GM21786 (cell line): ENCODE results near the gene MRPS12.

Experiments
- ATAC-seq: cut with Tn5 transposase; IDR thresholded peaks from one replicate; pipeline ENCODE4 v1.9.1; 2021; ENCODE audit not compliant: unreplicated experiment

Gene MRPS12

DNA sequence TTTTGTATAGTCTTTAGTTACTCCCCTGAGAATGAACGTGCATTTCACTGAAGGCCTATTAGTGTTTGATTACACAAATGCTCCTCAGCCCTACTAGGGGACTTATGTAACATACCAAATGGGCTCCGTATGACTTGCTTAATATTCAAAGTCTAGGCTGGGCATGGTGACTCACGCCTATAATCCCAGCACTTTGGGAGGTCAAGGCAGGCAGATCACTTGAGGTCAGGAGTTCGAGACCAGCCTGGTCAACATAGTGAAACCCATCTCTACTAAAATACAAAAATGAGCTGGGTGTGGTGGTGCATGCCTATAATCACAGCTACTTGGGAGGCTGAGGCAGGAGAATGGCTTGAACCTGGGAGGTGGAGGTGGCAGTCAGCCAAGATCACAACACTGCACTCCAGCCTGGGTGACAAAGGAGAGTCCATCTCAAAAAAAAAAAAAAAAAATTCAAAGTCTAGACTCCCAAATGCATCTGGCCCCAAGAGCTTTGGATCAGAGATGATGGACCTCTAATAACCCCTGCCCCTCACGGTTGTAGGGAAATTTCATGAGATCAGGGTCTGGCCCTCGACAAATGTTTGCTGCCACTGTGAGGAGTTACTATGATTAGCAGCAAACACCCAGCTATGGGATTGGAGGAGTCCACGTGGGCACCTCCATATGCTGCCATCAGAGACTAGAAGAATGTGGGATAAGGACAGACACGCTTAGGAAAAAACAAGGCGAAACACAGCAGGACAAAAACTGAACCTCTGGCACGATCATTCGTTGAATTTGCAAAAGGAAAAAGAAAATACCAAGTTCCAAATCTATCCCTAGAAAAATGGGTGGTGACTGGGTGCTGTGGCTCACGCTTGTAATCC lies 40.2 kb downstream of the MRPS12 start:
- no peak for ATAC-seq

DNA sequence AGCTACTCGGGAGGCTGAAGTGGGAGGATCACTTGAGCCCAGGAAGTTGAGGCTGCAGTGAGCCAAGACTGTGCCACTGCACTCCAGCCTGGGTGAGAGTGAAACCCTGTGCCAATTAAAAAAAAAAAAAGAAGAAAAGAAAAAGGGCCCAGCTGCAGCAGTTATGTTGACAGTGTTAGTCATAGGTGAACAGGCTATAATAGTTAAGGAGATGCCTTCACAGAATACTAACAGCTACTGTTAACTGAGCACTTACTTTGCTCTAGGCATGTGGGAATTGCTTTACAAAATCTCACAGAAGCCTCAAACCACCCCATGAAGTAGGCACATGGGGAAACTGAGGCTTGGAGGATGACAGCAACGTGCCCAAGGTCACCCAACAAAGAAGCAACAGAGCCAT lies 40.9 kb downstream of the MRPS12 start:
- ATAC-seq, result no peak

DNA sequence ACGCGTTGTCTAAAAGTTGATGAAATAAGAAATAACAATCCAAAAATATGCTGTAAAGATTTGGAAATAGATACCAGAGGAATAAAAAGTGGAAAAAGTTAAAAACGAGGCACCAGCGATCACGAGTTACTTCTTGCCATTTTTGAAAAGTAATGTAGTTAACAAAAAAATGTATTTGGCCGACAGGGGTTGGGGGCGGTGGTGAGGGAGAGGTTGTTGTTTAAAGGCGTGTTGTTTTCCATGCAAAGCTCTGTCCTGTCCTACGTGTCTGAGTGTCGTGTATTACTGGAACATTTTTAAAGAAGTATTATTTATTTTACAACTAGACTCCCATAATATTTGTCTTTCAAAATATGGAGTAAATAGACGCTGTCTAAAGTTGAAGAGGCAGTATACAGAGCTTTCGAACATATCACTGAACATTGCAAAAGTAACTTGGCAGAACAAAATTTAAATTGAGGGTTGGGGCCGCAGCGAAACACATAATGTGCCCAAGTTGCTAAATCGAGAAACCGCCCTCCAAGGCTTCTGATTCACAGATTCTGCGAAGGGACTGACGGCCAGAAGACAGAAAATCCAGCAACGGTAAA lies 44.0 kb downstream of the MRPS12 start:
- ATAC-seq, result no peak

DNA sequence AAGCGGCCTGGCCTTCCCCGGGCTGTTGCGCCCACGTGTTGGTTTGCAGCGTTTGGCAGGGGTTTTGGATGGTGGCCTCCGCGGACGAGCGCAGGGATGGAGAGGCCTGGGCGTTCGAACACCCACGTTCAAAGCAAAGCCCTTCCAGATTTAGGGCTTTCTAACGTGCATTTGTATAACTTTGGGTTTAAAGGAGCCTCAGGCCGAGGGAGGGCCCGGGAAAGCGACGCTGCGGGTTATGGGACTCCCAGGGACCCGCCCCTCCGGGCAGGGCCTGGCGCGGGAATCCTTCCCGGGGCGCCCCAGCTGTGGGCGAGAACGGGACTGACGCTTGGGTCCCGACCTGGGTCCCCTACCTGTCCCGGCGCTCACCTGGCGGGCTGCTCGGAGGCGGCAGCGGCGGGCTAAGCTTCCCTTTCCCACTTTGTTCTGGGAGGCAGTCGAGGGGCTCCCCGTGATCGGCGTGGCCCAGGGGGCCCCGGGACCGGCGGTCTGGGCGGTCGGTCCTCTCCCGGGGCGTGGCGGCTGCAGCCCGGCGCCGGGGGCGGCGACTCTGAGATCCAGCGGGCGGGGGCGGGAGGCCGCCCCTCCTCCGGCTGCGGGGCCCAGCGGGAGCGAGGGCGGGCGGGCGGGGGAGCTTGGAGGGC lies 44.6 kb downstream of the MRPS12 start, which contains the start of gene FBXO17:
Gene FBXO17 (minus strand): TSS at position 529 of the 647 bp plus-strand sequence. CDS start 25,423 bp downstream, outside the sequence.
- ATAC-seq, result no peak

DNA sequence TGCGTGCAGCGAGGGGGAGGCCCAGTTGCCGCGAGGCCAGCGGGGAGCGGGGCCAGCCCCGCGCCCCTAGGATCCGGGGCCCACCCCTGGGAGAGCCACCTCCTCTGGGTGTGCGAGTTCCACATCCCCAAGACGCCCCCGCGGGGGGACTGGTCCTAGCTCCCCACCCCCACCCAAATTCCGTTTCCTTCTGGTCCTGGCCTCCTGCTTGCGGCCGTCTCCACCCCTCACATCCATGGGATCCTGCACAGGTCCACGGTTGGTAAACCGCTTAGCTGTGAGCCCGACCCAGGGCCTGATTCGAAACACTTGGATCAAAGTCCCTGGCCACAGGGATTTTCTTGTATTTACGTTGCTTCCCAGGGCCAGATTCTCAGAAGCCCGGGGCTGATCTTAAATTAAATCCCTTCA lies 45.1 kb downstream of the MRPS12 start:
- no peak for ATAC-seq

DNA sequence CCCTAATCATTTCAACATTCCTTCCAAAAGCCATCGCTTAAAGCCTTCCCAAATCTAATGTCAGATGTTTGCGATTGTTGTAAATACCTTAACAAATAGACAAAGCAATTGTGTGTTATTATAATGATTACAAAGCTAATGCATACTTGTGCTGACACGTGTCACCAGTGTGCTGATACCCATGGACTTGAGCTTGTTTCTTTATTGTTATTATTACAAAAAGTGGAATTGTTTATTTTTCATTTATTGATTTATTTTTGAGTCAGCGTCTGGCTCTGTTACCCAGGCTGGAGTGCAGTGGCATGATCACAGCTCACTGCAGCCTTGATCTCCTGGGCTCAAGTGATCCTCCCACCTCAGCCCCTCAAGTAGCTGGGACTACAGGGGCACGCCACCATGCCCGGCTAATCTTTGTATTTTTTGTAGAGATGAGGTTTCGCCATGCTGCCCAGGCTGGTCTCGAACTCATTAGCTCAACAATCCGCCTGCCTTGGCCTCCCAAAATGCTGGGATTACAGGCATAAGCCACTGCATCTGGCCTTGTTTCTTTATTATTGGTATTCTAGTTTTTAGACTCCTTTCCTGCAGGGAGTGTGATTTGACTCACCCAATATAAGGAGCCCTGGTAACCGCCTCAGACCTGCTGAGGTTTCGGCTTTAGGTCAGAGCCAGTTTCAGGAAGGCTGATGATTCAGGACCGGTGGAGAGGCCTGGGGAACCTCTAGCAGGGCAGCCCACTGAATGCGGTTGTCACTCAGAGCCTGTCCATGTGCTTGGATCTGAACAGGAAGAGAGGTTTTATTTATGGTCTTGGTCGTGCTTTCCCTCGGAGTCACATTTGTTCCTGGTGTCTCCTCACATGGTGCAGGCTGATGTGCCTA lies 46.9 kb downstream of the MRPS12 start:
- ATAC-seq, result peak; percentile 74

DNA sequence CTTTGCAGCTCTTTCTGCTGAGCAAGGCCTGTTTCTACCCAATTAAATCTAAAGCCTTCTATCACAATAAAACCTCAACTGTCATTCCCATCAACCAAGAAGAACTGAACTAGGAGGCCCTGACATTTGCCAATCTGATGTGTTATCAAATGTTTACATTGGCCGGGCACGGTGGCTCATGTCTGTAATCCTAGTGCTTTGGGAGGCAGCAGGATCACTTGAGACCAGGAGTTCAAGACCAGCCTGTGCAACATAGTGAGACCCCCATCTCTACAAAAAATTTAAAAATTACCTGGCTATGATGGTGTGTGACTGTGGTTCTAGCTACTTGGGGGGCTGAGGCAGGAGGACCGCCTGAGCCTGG lies 47.6 kb downstream of the MRPS12 start:
- ATAC-seq, result no peak

DNA sequence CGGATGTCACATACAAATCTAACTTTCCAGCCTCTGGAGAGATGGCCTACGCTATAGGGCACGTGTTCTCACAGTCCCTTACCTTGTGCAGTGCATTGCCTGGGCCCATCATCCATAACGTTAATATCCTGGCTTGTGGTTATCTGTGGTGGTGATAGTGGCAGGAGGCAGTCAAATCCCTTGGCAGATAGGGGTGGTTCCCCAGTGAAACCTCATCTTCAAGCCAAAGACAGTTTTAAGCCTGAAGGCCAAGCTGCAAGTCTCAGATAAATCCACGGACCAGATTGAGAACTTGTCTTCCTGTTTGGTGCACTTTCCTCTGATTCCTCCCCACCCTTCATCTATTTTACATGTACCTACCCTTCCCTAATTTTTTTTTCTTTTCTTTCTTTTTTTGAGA lies 49.1 kb downstream of the MRPS12 start:
- no peak for ATAC-seq

DNA sequence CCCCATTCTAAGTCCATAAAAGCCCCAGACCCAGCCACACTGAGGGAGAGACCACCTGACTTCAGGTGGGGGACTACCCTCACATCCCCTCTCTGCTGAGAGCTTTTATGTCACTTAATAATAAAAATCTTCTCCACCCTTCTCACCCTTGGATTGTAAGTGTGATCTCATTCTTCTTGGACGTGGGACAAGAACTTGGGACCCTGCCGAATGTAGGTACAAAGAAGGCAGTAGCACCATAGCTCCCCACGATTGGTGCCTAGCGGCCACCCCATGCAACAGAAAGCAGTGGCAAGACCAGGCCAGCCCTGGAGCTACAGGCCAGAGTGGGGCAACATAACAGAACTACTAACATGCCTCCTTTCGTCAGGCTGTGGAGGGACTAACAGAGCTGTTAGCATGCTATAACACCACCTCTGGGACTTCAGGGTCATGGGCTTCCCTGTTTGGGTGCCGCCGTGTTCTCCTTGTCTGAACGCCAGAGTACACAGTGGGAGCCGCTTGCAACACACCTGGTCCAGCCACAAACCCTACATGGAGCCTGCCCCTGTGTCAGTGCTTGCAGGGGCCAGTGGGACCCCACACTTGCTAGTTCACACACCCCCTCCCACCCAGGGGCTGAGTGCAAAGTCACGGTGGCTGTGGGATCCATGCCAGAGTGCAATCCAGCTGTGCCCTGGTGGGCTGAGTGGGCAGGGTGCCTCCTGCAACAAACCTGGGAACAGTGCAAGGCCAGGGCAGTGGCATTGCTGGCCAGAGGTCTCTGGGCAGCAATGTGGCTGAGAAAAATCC lies 50.0 kb downstream of the MRPS12 start:
- ATAC-seq, result no peak
